Heart left ventricle (tissue), 13 donors: ENCODE measurements around the gene RET.

Experiments
- POLR2A ChIP-seq, 2 donors: fragments of 450-650 bp; IDR thresholded peaks; one replicate each; pipeline ENCODE4 v1.6.1; 2017; ENCODE audit warnings: antibody characterized with exemption in 2 of 2, mild to moderate bottlenecking in 2 of 2, moderate library complexity in 2 of 2
- TF ChIP-seq, protein P1 (sequence below), 12 donors: fragments of 200-600 bp; sonication (generic) in 4 of 12; IDR thresholded peaks; one replicate each; pipeline versions ENCODE4 v1.5.0 to v1.8.0; 2018 to 2022; ENCODE audit warnings: antibody characterized with exemption in 12 of 12, mild to moderate bottlenecking in 5 of 12
- donor health status: ischemic (EF 13 %, LVEDD 7.1; RV severe dilation, severe dysfunction).
- donor health status: DM: no; HTN: yes; CAD: no.
- donor health status: DM: no; HTN: no; CAD: no.
- donor health status: ischemic (EF 25% LVEDD 6.9; RV normal size, moderate dysfunction).
- donor health status: ischemic (EF 25% LVEDD 5.7; RV mildly dilated, moderate dysfunction).
- donor health status: ischemic (EF 35%, LVEDD 5.7; RV mildly dilated, moderate dysfunction).
- donor health status: nonischemic (EF 11% LVEDD 7.7; RV severe dilation, severe dysfunction).
- donor health status: DM: yes; HTN: yes; CAD: no.
- donor health status: PGD.
- donor health status: ischemic (EF 29% LVEDD 5.4; RV normal size, mild dysfunction).
- donor health status: nonischemic (EF 23%, LVEDD 6.1; RV moderate dilation, normal function).

DNA sequence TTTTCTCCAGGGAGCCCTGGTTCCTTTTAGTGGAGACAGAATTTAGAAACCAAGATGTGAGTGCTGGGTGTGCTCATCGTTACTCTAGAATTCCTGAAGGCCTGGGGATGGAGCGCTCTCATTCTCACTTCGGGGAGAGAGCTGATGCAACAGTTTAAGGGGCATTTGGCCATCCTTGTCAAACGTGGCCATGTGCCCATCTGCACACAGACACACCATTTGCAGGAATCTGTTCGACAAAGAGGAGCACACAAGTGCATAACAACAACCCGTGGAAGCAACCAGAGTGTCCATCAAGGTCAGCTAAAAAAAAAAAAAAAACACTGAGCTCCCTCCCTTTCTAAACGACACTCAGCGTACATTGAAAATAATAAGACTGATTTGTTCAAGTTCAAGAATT lies 23.0 kb upstream of the RET start:
- no peak for TF ChIP-seq POLR2A (IDR thresholded peaks at IDR 0.05)
- TF ChIP-seq, protein P1, sequence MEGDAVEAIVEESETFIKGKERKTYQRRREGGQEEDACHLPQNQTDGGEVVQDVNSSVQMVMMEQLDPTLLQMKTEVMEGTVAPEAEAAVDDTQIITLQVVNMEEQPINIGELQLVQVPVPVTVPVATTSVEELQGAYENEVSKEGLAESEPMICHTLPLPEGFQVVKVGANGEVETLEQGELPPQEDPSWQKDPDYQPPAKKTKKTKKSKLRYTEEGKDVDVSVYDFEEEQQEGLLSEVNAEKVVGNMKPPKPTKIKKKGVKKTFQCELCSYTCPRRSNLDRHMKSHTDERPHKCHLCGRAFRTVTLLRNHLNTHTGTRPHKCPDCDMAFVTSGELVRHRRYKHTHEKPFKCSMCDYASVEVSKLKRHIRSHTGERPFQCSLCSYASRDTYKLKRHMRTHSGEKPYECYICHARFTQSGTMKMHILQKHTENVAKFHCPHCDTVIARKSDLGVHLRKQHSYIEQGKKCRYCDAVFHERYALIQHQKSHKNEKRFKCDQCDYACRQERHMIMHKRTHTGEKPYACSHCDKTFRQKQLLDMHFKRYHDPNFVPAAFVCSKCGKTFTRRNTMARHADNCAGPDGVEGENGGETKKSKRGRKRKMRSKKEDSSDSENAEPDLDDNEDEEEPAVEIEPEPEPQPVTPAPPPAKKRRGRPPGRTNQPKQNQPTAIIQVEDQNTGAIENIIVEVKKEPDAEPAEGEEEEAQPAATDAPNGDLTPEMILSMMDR (IDR thresholded peaks at IDR 0.05): no peak
